WTC11 (cell line): ENCODE results near the gene DHPS.

Source experiments
- CBFB ChIP-seq: sonication (generic); formaldehyde crosslinking; IDR thresholded peaks from 2 replicates; pipeline ENCODE4 v1.8.1; 2022; ENCODE audit warnings: mild to moderate bottlenecking, low read depth, missing genetic modification reagents
- CTCF ChIP-seq: fragments of 200-600 bp; IDR thresholded peaks from 2 replicates; pipeline ENCODE4 v1.8.0; 2022; ENCODE audit warnings: antibody characterized with exemption
- E2F1 ChIP-seq: sonication (generic); formaldehyde crosslinking; IDR thresholded peaks from 2 replicates; pipeline ENCODE4 v1.8.0; 2022; ENCODE audit warnings: mild to moderate bottlenecking, missing genetic modification reagents
- ESRRA ChIP-seq: sonication (generic); formaldehyde crosslinking; IDR thresholded peaks from 2 replicates; pipeline ENCODE4 v1.8.1; 2022; ENCODE audit warnings: mild to moderate bottlenecking, missing genetic modification reagents, borderline replicate concordance
- JAZF1 ChIP-seq: fragments of 250-450 bp; sonication (Bioruptor Pico); IDR thresholded peaks from 2 replicates; pipeline ENCODE4 v1.9.0; 2021; ENCODE audit warnings: moderate library complexity, mild to moderate bottlenecking, inconsistent platforms
- TCF7 ChIP-seq: sonication (generic); formaldehyde crosslinking; IDR thresholded peaks from 2 replicates; pipeline ENCODE4 v1.8.0; 2022; ENCODE audit warnings: mild to moderate bottlenecking, low read depth, missing genetic modification reagents, moderate library complexity

- TF ChIP-seq CTCF = no peak
- TF ChIP-seq ESRRA = no peak
- no peak for TF ChIP-seq JAZF1
- no peak for TF ChIP-seq CBFB
- no peak for TF ChIP-seq TCF7 (CRISPR knock-in tag)
- no peak for TF ChIP-seq E2F1 (CRISPR knock-in tag)
Measured at GRCh38 chr19:12664406-12665280, 17.0 kb downstream of the DHPS start.
